Tibial nerve (tissue), 4 donors: ENCODE data around the gene KIF1A. TPM values are rescaled to one million over a fixed set of nuclear protein-coding genes. Genes with fewer than 3 reads are reported as not detected.

Source experiments
- DNase-seq, 2 donors: peaks; one replicate each; pipeline ENCODE4 v3.0.0-alpha.2; 2019; ENCODE audit warnings: low spot score in 2 of 2
- H3K27ac ChIP-seq, 4 donors: fragments of 200-600 bp; sonication (generic) in 3 of 4; one replicate each; pipeline ENCODE4 v1.5.1; 2017 to 2019; ENCODE audit warnings: mild to moderate bottlenecking in 1 of 4
- H3K27me3 ChIP-seq, 2 donors: fragments of 200-600 bp; sonication (generic) in 1 of 2; one replicate each; pipeline versions ENCODE4 v1.5.1 to v1.6.0; 2017 to 2019
- H3K36me3 ChIP-seq, 3 donors: fragments of 200-600 bp; sonication (generic); one replicate each; pipeline ENCODE4 v1.5.1; 2018 to 2019
- H3K4me1 ChIP-seq, 4 donors: fragments of 200-600 bp; sonication (generic) in 3 of 4; one replicate each; pipeline ENCODE4 v1.5.1; 2017 to 2019
- H3K4me3 ChIP-seq, 4 donors: fragments of 200-600 bp; sonication (generic) in 3 of 4; one replicate each; pipeline ENCODE4 v1.5.1; 2017 to 2019; ENCODE audit warnings: mild to moderate bottlenecking in 1 of 4, moderate library complexity in 1 of 4
- H3K9me3 ChIP-seq, 4 donors: fragments of 200-600 bp; sonication (generic) in 3 of 4; one replicate each; pipeline ENCODE4 v1.5.1; 2017 to 2019
- EP300 ChIP-seq, 2 donors: sonication (generic); formaldehyde crosslinking; IDR thresholded peaks; one replicate each; pipeline ENCODE4 v1.6.1; 2017; ENCODE audit warnings: antibody characterized with exemption in 2 of 2, mild to moderate bottlenecking in 1 of 2
- POLR2A ChIP-seq, 2 donors: fragments of 450-650 bp; IDR thresholded peaks; one replicate each; pipeline ENCODE4 v1.6.1; 2017; ENCODE audit warnings: antibody characterized with exemption in 2 of 2, mild to moderate bottlenecking in 2 of 2, moderate library complexity in 2 of 2
- WGBS, 2 donors: methylation state at CpG; one replicate each; pipeline ENCODE4 v1.1.5; 2018; 5-methylcytosine and 5-hydroxymethylcytosine counted together
- total RNA-seq, 4 donors: library from RNA; depleted of rRNA; stranded (reverse); fragments of >200 nt; gene quantifications; one replicate each; pipeline ENCODE4 v1.1.0, GENCODE V29; 2016
- TF ChIP-seq, protein P1 (sequence below), 5 experiments: fragments of 200-600 bp in 3 of 5; fragments of 450-650 bp in 2 of 5; sonication (generic) in 3 of 5; IDR thresholded peaks; one replicate each; pipeline ENCODE4 v1.5.1; 2016 to 2019; ENCODE audit warnings: antibody characterized with exemption in 5 of 5, mild to moderate bottlenecking in 3 of 5, moderate library complexity in 2 of 5

The KIF1A gene
- total RNA-seq, 4 donors from 2014 or later, result 31.9 to 82.2 (median 45.3) TPM

DNA sequence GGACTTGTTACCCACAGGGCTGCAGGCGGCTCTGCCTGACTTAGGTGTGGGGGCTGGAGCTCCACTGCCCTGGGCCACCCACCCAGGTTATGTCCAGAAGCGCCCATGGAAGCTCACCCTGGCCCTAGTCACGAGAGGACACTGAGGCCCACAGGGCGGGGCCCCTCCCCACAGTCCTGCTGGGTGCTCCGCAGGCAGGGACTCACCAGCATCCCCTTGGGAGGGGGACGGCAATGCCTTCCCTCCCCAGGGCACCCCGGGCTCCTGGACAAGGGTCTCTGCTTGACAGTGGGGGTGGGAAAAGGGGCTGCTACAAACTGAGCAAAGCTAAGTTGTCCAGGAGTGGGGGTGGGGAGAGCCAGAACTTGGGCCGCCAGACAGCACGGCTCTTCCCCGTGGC is 67.8 kb downstream of the KIF1A start:
- Histone ChIP-seq H3K27me3 (no peaks in the 10 kb centered on the region), H3K36me3 (peaks cover 0 to 31% (median 0%) of the 10 kb centered on the region in 3 donors), H3K27ac (no peak overlapping the region), H3K4me3 (no peak overlapping the region), H3K9me3 (no peaks in the 10 kb centered on the region), H3K4me1 (no peaks in the 10 kb centered on the region)
- TF ChIP-seq POLR2A (IDR thresholded peaks at IDR 0.05) (no peak), EP300 (IDR thresholded peaks at IDR 0.05) (no peak)
- TF ChIP-seq, protein P1, sequence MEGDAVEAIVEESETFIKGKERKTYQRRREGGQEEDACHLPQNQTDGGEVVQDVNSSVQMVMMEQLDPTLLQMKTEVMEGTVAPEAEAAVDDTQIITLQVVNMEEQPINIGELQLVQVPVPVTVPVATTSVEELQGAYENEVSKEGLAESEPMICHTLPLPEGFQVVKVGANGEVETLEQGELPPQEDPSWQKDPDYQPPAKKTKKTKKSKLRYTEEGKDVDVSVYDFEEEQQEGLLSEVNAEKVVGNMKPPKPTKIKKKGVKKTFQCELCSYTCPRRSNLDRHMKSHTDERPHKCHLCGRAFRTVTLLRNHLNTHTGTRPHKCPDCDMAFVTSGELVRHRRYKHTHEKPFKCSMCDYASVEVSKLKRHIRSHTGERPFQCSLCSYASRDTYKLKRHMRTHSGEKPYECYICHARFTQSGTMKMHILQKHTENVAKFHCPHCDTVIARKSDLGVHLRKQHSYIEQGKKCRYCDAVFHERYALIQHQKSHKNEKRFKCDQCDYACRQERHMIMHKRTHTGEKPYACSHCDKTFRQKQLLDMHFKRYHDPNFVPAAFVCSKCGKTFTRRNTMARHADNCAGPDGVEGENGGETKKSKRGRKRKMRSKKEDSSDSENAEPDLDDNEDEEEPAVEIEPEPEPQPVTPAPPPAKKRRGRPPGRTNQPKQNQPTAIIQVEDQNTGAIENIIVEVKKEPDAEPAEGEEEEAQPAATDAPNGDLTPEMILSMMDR (IDR thresholded peaks at IDR 0.05), result no peak
- no peak for DNase-seq
- 71 to 72% methylated on average over 3 to 5 of the region's 10 CpGs for WGBS, 2 donors

DNA sequence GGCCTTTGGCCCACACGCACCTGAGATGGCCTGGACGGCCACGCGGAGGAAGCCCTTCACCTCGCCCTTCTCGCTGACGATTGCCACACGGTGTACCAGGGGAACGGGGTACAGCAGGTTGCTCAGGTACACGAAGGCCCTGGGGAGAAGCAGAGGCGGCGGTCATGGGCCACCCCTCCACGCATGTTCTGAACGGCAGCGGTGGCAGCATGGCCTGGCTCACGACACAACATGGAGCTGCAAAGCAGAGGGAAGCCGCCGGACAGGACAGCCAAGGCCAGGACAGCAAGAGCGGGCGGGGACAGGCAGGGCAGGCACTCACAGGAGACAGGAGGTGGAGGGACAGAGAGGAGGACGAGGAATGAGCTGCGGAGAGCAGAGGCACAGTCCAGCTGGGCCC is 69.6 kb downstream of the KIF1A start:
- Histone ChIP-seq H3K4me1 (no peaks in the 10 kb centered on the region), H3K36me3 (peaks cover 0 to 37% (median 0%) of the 10 kb centered on the region in 3 donors), H3K27me3 (no peaks in the 10 kb centered on the region), H3K4me3 (no peak overlapping the region), H3K9me3 (no peaks in the 10 kb centered on the region), H3K27ac (no peak overlapping the region)
- TF ChIP-seq, protein P1 (IDR thresholded peaks at IDR 0.05), result no peak
- no peak for TF ChIP-seq EP300 (IDR thresholded peaks at IDR 0.05)
- no peak for TF ChIP-seq POLR2A (IDR thresholded peaks at IDR 0.05)
- WGBS, 2 donors, result 87 to 89% methylated on average over 10 to 21 of the region's 22 CpGs
- no peak for DNase-seq

GRCh38 chr2:240749516-240749915 is 70.5 kb downstream of the KIF1A start:
- WGBS, 2 donors, result 63% methylated on average over 7 of the region's 7 CpGs
- Histone ChIP-seq H3K36me3 (peaks cover 0 to 37% (median 0%) of the 10 kb centered on the region in 3 donors), H3K27ac (no peak overlapping the region), H3K9me3 (no peaks in the 10 kb centered on the region), H3K27me3 (no peaks in the 10 kb centered on the region), H3K4me1 (no peaks in the 10 kb centered on the region), H3K4me3 (no peak overlapping the region)
- TF ChIP-seq, protein P1 (IDR thresholded peaks at IDR 0.05), result no peak
- TF ChIP-seq POLR2A (IDR thresholded peaks at IDR 0.05) (no peak), EP300 (IDR thresholded peaks at IDR 0.05) (no peak)
- DNase-seq, result no peak

DNA sequence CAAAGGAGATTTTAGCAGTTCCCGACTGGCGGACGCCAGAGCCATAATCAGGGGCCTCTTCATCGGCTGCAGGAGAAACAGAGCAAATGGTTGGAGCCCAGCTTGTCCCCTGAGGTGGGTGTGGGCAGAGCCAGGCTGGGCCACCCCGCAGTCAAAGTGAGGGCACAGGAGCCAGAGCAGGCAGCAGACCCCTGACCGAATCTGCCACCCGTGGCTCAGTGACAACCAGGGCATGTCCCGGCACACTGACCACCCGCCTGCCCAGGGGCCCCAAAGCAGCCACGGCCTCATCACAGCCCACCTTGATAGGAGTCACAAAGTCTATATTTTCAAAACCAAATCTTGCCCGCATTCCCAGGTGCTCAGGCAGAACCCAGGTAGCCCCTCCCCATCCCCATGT is 72.8 kb downstream of the KIF1A start:
- peaks cover 0 to 49% (median 0%) of the 10 kb centered on the region in 3 donors for H3K36me3 ChIP-seq
- no peaks in the 10 kb centered on the region for H3K27me3 ChIP-seq
- H3K9me3 ChIP-seq, result no peaks in the 10 kb centered on the region
- H3K4me1 ChIP-seq, result no peaks in the 10 kb centered on the region
- no peak for DNase-seq
- TF ChIP-seq, protein P1 (IDR thresholded peaks at IDR 0.05), result no peak
- TF ChIP-seq EP300 (IDR thresholded peaks at IDR 0.05) (no peak), POLR2A (IDR thresholded peaks at IDR 0.05) (no peak)
- no peak overlapping the region for H3K4me3 ChIP-seq
- WGBS, 2 donors, result 91 to 92% methylated on average over 5 to 11 of the region's 11 CpGs
- no peak overlapping the region for H3K27ac ChIP-seq

DNA sequence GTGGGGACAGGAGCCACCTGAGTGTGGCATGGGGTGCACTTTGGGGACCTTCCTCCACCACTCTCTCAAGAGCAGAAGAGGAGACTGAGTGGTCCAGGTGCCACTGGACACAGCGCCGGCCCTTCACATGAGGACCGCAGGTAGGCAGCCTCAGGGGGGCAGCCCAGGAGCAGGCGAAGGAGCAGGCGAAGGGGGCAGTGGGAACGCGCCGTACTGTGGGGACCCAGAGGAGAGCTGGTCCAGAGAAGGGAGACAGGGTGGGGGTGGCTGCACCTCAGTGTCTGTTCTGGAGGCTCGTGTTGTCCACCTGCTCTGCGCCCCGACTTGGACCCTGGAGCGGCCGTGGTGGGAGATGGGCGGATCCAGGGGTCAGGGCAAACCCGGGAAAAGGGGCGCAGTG is 73.3 kb downstream of the KIF1A start:
- Histone ChIP-seq H3K27me3 (no peaks in the 10 kb centered on the region), H3K4me3 (no peak overlapping the region), H3K36me3 (peaks cover 0 to 49% (median 0%) of the 10 kb centered on the region in 3 donors), H3K9me3 (no peaks in the 10 kb centered on the region), H3K4me1 (no peaks in the 10 kb centered on the region), H3K27ac (no peak overlapping the region)
- TF ChIP-seq POLR2A (IDR thresholded peaks at IDR 0.05), result no peak
- TF ChIP-seq, protein P1 (IDR thresholded peaks at IDR 0.05), result no peak
- no peak for TF ChIP-seq EP300 (IDR thresholded peaks at IDR 0.05)
- DNase-seq, result no peak
- 93 to 94% methylated on average over 16 of the region's 16 CpGs for WGBS, 2 donors
